Mesothelial cell of epicardium (in vitro differentiated cells): Measurements from ENCODE around the gene ATP2A3. TPM values are rescaled to one million over a fixed set of nuclear protein-coding genes. Genes with fewer than 3 reads are reported as not detected.

Experiments
- DNase-seq, 2 experiments: peaks; one replicate each; pipeline ENCODE4 v3.0.0; 2021; ENCODE audit warnings: low spot score in 2 of 2; ENCODE audit not compliant: unreplicated experiment in 2 of 2
- H3K27ac Mint-ChIP-seq: 2 replicates; pipeline ENCODE4 v1.8.0; 2021; ENCODE audit warnings: mixed read lengths
- H3K27me3 Mint-ChIP-seq: 2 replicates; pipeline ENCODE4 v1.8.0; 2021; ENCODE audit warnings: low read depth, mixed read lengths
- H3K36me3 Mint-ChIP-seq: 2 replicates; pipeline ENCODE4 v1.8.0; 2021; ENCODE audit warnings: mixed read lengths
- H3K4me1 Mint-ChIP-seq: 2 replicates; pipeline ENCODE4 v1.8.0; 2021; ENCODE audit warnings: mixed read lengths
- H3K4me3 Mint-ChIP-seq: 2 replicates; pipeline ENCODE4 v1.8.0; 2021; ENCODE audit warnings: mild to moderate bottlenecking, moderate library complexity, mixed read lengths
- H3K9me3 Mint-ChIP-seq: 2 replicates; pipeline ENCODE4 v1.8.0; 2021; ENCODE audit warnings: mixed read lengths
- CTCF ChIP-seq: fragments of 200-600 bp; sonication (generic); IDR thresholded peaks from one replicate; pipeline ENCODE4 v1.5.0; 2021; ENCODE audit warnings: antibody characterized with exemption; ENCODE audit not compliant: unreplicated experiment
- total RNA-seq: library from RNA; stranded (reverse); gene quantifications from 3 replicates; pipeline ENCODE4 v1.2.1, GENCODE V29; 2021

The ATP2A3 gene
- total RNA-seq, 1 donor from 2014 or later = 4.1 TPM

- Mint-ChIP-seq H3K4me3 (no peak overlapping the region), H3K4me1 (peaks cover 6% of the 10 kb centered on the region), H3K27ac (no peak overlapping the region), H3K27me3 (peaks cover 56% of the 10 kb centered on the region), H3K36me3 (peaks cover 4% of the 10 kb centered on the region), H3K9me3 (peaks cover 7% of the 10 kb centered on the region)
- no peak for TF ChIP-seq CTCF
- no peak for DNase-seq
Observed at GRCh38 chr17:3969963-3970362, 5.7 kb upstream of the ATP2A3 start.

- Mint-ChIP-seq H3K27me3 (peaks cover 57% of the 10 kb centered on the region), H3K9me3 (no peaks in the 10 kb centered on the region), H3K4me1 (peaks cover 8% of the 10 kb centered on the region), H3K27ac (no peak overlapping the region), H3K36me3 (no peaks in the 10 kb centered on the region), H3K4me3 (no peak overlapping the region)
- no peak for DNase-seq
- no peak for TF ChIP-seq CTCF
Observed at GRCh38 chr17:3968886-3969524, 4.8 kb upstream of the ATP2A3 start.

GRCh38 chr17:3968015-3968414 is 3.8 kb upstream of the ATP2A3 start:
- Mint-ChIP-seq H3K27me3 (peaks cover 64% of the 10 kb centered on the region), H3K4me1 (peaks cover 8% of the 10 kb centered on the region), H3K27ac (no peak overlapping the region)

GRCh38 chr17:3966720-3967363 is 2.6 kb upstream of the ATP2A3 start:
- Mint-ChIP-seq H3K4me3 (no peak overlapping the region), H3K27me3 (peaks cover 67% of the 10 kb centered on the region), H3K4me1 (peaks cover 8% of the 10 kb centered on the region), H3K36me3 (no peaks in the 10 kb centered on the region), H3K27ac (no peak overlapping the region), H3K9me3 (no peaks in the 10 kb centered on the region)
- no peak for TF ChIP-seq CTCF
- no peak for DNase-seq

More at GRCh38 chr17:3968015-3968414, 3.8 kb upstream of the ATP2A3 start:
- no peaks in the 10 kb centered on the region for H3K36me3 Mint-ChIP-seq
- H3K4me3 Mint-ChIP-seq = no peak overlapping the region
- DNase-seq = no peak
- no peak for TF ChIP-seq CTCF
- H3K9me3 Mint-ChIP-seq = no peaks in the 10 kb centered on the region

DNA sequence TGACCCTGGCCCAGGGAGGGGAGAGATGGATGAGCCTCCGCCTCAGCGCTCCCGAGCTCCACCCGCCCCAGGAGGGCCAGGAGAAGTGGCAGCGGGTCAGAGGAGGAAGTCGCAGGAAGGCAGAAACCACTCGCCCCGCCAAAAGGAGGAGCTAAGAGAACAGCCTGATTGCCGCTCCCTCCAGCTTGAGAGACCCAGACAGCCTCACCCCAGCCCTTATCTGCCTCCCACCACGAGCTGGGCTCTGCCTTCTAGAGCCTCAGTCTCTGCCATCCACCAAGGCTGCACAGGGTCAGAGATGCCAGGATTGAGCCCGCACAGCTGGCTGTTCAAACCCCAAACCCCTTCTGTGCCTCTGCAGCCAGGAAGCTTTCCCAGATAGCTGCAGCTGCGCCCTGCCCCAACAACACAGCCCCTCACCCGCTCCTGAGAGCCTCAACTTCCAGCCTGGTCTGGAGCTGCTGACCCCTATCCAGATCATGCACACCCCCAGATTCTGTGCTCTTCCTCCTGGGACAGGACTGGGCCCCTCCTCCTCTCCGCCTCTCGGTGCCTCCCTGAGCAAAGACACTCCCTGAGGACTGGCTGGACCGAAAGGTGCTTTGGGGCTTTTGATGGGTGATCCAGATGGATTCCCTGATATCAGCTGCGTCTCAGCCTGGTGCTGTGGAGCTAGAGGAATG is 1.0 kb upstream of the ATP2A3 start:
- Mint-ChIP-seq H3K36me3 (no peaks in the 10 kb centered on the region), H3K4me3 (peak overlapping the region; percentile 46), H3K9me3 (no peaks in the 10 kb centered on the region), H3K27me3 (peaks cover 76% of the 10 kb centered on the region), H3K4me1 (peaks cover 8% of the 10 kb centered on the region), H3K27ac (no peak overlapping the region)
- no peak for TF ChIP-seq CTCF
- DNase-seq = no peak
